HG02610 (cell line): ENCODE results near the gene UPK3B.
"Not testable (repeated sequence)": the region's sequence is repeated elsewhere in the genome, so short reads cannot be mapped to it uniquely, and the experiment has no call there.

Experiments used
- ATAC-seq: cut with Tn5 transposase; IDR thresholded peaks from one replicate; pipeline ENCODE4 v1.9.1; 2021; ENCODE audit warnings: mild to moderate bottlenecking, moderate library complexity; ENCODE audit not compliant: unreplicated experiment

UPK3B gene

GRCh38 chr7:76512941-76513816 is 2.8 kb downstream of the UPK3B start:
- ATAC-seq, result no peak

- ATAC-seq, result no peak
Observed at GRCh38 chr7:76513817-76514799, 3.8 kb downstream of the UPK3B start.

GRCh38 chr7:76514926-76515771 is 4.8 kb downstream of the UPK3B start:
- no peak for ATAC-seq

- ATAC-seq, result no peak
Observed at GRCh38 chr7:76515999-76516443, 5.7 kb downstream of the UPK3B start.

GRCh38 chr7:76516932-76517331 is 6.6 kb downstream of the UPK3B start:
- ATAC-seq, result not testable (repeated sequence)

- ATAC-seq, result not testable (repeated sequence)
Observed at GRCh38 chr7:76526183-76526582, 15.8 kb downstream of the UPK3B start.

GRCh38 chr7:76531643-76532042 is 21.3 kb downstream of the UPK3B start:
- not testable (repeated sequence) for ATAC-seq

DNA sequence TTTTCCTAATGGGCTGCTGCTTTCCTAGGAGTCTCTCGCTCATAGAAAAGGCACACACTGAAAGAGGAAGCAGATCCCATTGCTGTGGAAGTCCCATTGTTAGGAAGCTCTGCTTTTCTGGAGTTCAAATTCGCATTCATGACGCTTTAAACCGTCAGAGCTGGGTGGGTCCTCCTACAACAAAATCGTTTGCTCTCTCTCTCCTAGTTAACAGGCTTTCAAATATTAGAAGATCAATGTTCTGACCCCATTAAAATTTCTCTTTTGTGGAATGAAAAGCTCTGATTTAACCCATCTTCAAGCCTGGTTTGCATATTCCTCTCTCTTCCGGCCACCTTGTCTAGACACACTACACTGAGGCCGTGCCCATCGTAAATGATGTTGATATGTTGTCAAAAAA is 32.8 kb downstream of the UPK3B start, which contains the start of gene SPDYE16:
SPDYE16 (minus strand) TSS at position 101 of the 400 bp plus-strand sequence. CDS start 1,838 bp downstream, outside the sequence.
- ATAC-seq, result not testable (repeated sequence)

GRCh38 chr7:76549025-76549854 is 38.9 kb downstream of the UPK3B start:
- peak; percentile 100 for ATAC-seq

DNA sequence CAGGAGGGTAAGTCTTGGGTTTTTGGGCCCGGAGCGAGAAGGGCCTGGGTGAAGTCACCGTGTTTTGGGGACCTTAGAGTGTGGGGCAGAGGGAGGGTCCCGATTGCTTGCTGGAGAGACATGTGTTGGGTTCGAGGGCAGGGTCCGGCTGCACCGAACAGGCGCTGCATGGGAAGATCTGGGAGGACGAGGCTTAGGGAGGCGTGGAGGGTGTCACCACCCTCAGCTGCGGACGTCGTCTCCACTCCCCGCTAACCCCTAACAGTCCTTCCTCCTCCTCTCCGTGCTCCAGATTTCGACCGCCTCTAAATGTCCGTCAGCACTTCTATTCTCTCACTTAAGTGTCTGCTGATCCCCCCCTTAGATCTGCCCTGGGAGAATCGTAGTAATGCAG is 39.5 kb downstream of the UPK3B start:
- not testable (repeated sequence) for ATAC-seq

- not testable (repeated sequence) for ATAC-seq
Observed at GRCh38 chr7:76551992-76552391, 41.6 kb downstream of the UPK3B start.

DNA sequence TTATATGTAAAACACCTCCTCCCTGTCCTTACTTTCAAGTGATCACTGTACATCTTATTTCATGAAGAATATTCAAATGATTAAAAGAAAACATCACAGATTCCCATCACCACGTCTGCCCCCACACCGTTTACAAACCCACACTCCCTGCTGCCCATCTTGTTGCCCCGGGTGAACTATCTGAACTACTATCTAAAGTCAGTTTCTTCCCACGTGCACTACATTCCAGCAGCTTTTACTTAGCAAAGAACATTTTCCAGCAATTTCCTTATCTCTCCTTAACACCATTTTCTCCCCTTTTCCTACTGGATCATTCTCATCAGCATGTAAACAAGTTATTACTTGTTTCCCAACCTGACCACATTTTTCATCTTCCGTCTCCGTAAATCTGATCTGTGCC is 49.3 kb downstream of the UPK3B start:
- ATAC-seq, result not testable (repeated sequence)

GRCh38 chr7:76560157-76560556 is 49.8 kb downstream of the UPK3B start:
- not testable (repeated sequence) for ATAC-seq

- ATAC-seq, result not testable (repeated sequence)
Observed at GRCh38 chr7:76561342-76561741, 51.0 kb downstream of the UPK3B start.

GRCh38 chr7:76565001-76565400 is 54.6 kb downstream of the UPK3B start:
- not testable (repeated sequence) for ATAC-seq
